OCI-LY1 (cell line): Measurements from ENCODE around the gene WDPCP.

Experiments
- H2AFZ ChIP-seq: fragments of 200-600 bp; sonication (generic), shearing (Covaris generic); 2 replicates; pipeline ENCODE4 v1.6.0; 2014; ENCODE audit warnings: antibody characterized with exemption, mild to moderate bottlenecking, low read length
- H3F3A ChIP-seq: fragments of 200-600 bp; sonication (generic), shearing (Covaris generic); 2 replicates; pipeline ENCODE4 v1.6.0; 2014; ENCODE audit warnings: mild to moderate bottlenecking, antibody characterized with exemption, low read length, moderate library complexity; ENCODE audit not compliant: insufficient read depth
- H3K27ac ChIP-seq: fragments of 200-600 bp; sonication (generic); 2 replicates; pipeline ENCODE4 v1.5.1; 2014; ENCODE audit warnings: low read length, mixed run types, mild to moderate bottlenecking, low read depth; ENCODE audit not compliant: poor library complexity, severe bottlenecking
- H3K27me3 ChIP-seq: fragments of 200-600 bp; sonication (generic); 2 replicates; pipeline ENCODE4 v1.6.0; 2014; ENCODE audit warnings: antibody characterized with exemption, mild to moderate bottlenecking, low read length, moderate library complexity; ENCODE audit not compliant: insufficient read depth
- H3K36me3 ChIP-seq: fragments of 200-600 bp; sonication (generic); 2 replicates; pipeline ENCODE4 v1.6.1; 2014; ENCODE audit warnings: mild to moderate bottlenecking, antibody characterized with exemption, low read length, moderate library complexity, mixed read lengths; ENCODE audit not compliant: insufficient read depth
- H3K4me1 ChIP-seq: fragments of 200-600 bp; sonication (generic); 2 replicates; pipeline ENCODE4 v1.5.1; 2014; ENCODE audit warnings: mild to moderate bottlenecking, low read length, moderate library complexity; ENCODE audit not compliant: insufficient read depth, severe bottlenecking
- H3K4me2 ChIP-seq: fragments of 200-600 bp; sonication (generic), shearing (Covaris generic); 2 replicates; pipeline ENCODE4 v1.6.1; 2014; ENCODE audit warnings: low read length
- H3K4me3 ChIP-seq: fragments of 200-600 bp; sonication (generic); 2 replicates; pipeline ENCODE4 v1.5.1; 2014; ENCODE audit warnings: low read length, low read depth, mild to moderate bottlenecking, mixed read lengths; ENCODE audit not compliant: poor library complexity, severe bottlenecking
- H3K79me2 ChIP-seq: fragments of 200-600 bp; shearing (Covaris generic); 2 replicates; pipeline ENCODE4 v1.6.1; 2016; ENCODE audit warnings: mixed run types, low read length, mixed read lengths; ENCODE audit not compliant: insufficient read depth
- H3K9ac ChIP-seq: fragments of 200-600 bp; sonication (generic), shearing (Covaris generic); 2 replicates; pipeline ENCODE4 v1.6.1; 2014; ENCODE audit warnings: mild to moderate bottlenecking, low read length, mixed read lengths
- H3K9me2 ChIP-seq: fragments of 200-600 bp; sonication (generic), shearing (Covaris generic); 2 replicates; pipeline ENCODE4 v1.6.1; 2014; ENCODE audit warnings: low read depth, mild to moderate bottlenecking, low read length, mixed read lengths
- H3K9me3 ChIP-seq: fragments of 200-600 bp; shearing (Covaris generic); 2 replicates; pipeline ENCODE4 v1.6.1; 2014; ENCODE audit warnings: low read length, mixed read lengths
- H4K20me1 ChIP-seq: fragments of 200-600 bp; sonication (generic), shearing (Covaris generic); 2 replicates; pipeline ENCODE4 v1.6.0; 2016; ENCODE audit warnings: mild to moderate bottlenecking, low read length; ENCODE audit not compliant: insufficient read depth
- EZH2 ChIP-seq: fragments of 200-600 bp; sonication (generic), shearing (Covaris generic); IDR thresholded peaks from 2 replicates; pipeline ENCODE4 v1.8.0; 2017; ENCODE audit warnings: borderline replicate concordance, mixed run types, mild to moderate bottlenecking, antibody characterized with exemption, low read length, moderate library complexity, mixed read lengths
- TF ChIP-seq, protein P1 (sequence below): fragments of 200-600 bp; sonication (generic), shearing (Covaris generic); IDR thresholded peaks from 2 replicates; pipeline ENCODE4 v1.5.1; 2017; ENCODE audit warnings: mild to moderate bottlenecking, antibody characterized with exemption, low read length, moderate library complexity, mixed read lengths

WDPCP gene

DNA sequence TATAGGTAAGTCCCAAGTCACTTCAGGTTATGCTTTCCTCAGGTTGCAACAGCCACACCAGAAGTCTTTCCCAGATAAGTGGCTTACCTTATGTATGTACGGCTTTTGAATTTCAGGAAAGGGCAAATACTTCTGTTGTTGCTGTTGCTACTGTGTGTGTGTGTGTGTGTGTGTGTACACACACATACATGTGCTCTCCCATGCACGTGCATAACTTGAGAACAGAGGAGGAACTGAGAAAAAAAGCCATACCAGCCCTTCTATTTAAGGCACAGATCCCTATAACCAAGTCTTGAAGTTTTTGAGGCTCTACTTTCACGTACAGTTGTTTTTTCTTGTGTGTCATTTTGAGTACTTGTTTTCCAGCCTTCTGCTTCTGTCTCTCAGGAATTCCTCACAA, 62.4 kb downstream of the WDPCP start:
- H2AFZ ChIP-seq, result no peak overlapping the region
- H3K4me2 ChIP-seq, result no peak overlapping the region
- H4K20me1 ChIP-seq, result no peaks in the 10 kb centered on the region
- no peaks in the 10 kb centered on the region for H3K79me2 ChIP-seq
- no peaks in the 10 kb centered on the region for H3K4me1 ChIP-seq
- no peak overlapping the region for H3K4me3 ChIP-seq
- 0 out of 2 replicates have a peak, but pooled peaks cover 3% of the 10 kb centered on the region for H3K9me3 ChIP-seq
- H3K9ac ChIP-seq, result no peak overlapping the region
- H3K36me3 ChIP-seq, result no peaks in the 10 kb centered on the region
- TF ChIP-seq EZH2, result no peak
- TF ChIP-seq, protein P1, sequence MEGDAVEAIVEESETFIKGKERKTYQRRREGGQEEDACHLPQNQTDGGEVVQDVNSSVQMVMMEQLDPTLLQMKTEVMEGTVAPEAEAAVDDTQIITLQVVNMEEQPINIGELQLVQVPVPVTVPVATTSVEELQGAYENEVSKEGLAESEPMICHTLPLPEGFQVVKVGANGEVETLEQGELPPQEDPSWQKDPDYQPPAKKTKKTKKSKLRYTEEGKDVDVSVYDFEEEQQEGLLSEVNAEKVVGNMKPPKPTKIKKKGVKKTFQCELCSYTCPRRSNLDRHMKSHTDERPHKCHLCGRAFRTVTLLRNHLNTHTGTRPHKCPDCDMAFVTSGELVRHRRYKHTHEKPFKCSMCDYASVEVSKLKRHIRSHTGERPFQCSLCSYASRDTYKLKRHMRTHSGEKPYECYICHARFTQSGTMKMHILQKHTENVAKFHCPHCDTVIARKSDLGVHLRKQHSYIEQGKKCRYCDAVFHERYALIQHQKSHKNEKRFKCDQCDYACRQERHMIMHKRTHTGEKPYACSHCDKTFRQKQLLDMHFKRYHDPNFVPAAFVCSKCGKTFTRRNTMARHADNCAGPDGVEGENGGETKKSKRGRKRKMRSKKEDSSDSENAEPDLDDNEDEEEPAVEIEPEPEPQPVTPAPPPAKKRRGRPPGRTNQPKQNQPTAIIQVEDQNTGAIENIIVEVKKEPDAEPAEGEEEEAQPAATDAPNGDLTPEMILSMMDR, result no peak
- H3K27me3 ChIP-seq, result no peaks in the 10 kb centered on the region
- H3K27ac ChIP-seq, result no peak overlapping the region
- H3K9me2 ChIP-seq, result no peaks in the 10 kb centered on the region
- no peaks in the 10 kb centered on the region for H3F3A ChIP-seq

DNA sequence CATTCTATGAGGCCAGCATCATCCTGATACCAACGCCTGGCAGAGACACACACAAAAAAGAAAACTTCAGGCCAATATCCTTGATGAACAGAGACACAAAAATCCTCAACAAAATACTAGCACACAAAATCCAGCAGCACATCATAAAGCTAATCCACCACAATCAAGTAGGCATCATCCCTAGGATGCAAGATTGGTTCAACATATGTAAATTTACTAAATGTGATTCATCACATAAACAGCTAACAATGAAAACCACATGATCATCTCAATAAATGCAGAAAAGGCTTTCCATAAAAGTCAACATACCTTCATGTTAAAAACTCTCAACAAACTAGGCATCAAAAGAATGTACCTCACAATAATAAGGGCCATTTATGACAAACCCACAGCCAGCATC, 65.3 kb downstream of the WDPCP start:
- Histone ChIP-seq H4K20me1 (no peaks in the 10 kb centered on the region), H3K27me3 (no peaks in the 10 kb centered on the region), H3F3A (no peaks in the 10 kb centered on the region), H3K9ac (no peak overlapping the region), H2AFZ (no peak overlapping the region), H3K9me2 (no peaks in the 10 kb centered on the region), H3K4me2 (no peak overlapping the region), H3K4me1 (no peaks in the 10 kb centered on the region), H3K4me3 (no peak overlapping the region), H3K27ac (no peak overlapping the region), H3K9me3 (0 out of 2 replicates have a peak, but pooled peaks cover 5% of the 10 kb centered on the region), H3K79me2 (no peaks in the 10 kb centered on the region), H3K36me3 (no peaks in the 10 kb centered on the region)
- no peak for TF ChIP-seq EZH2
- TF ChIP-seq, protein P1, result no peak

DNA sequence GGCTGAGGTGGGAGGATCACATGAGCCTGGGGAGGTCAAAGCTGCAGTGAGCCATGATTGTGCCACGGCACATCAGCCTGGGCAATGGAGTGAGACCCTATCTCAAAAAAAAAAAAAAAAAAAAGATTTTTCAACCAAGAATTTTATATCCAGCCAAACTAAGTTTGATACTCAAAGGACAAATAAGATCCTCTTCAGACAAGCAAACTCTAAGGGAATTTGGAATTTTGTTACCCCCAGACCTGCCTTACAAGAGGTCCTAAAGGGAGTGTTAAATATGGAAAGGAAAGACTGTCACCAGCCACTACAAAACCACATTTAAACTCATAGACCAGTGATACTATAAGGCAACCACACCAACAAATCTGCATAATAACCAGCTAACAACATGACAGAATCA, 67.5 kb downstream of the WDPCP start:
- H3K9me2 ChIP-seq, result no peaks in the 10 kb centered on the region
- no peaks in the 10 kb centered on the region for H3F3A ChIP-seq
- no peak overlapping the region for H3K27ac ChIP-seq
- H3K27me3 ChIP-seq, result no peaks in the 10 kb centered on the region
- H3K9me3 ChIP-seq, result 0 out of 2 replicates have a peak, but pooled peaks cover 5% of the 10 kb centered on the region
- TF ChIP-seq, protein P1, result no peak
- TF ChIP-seq EZH2, result no peak
- H3K79me2 ChIP-seq, result no peaks in the 10 kb centered on the region
- no peaks in the 10 kb centered on the region for H4K20me1 ChIP-seq
- no peaks in the 10 kb centered on the region for H3K36me3 ChIP-seq
- H3K4me1 ChIP-seq, result no peaks in the 10 kb centered on the region
- H3K4me2 ChIP-seq, result no peak overlapping the region
- H3K4me3 ChIP-seq, result no peak overlapping the region
- no peak overlapping the region for H2AFZ ChIP-seq
- H3K9ac ChIP-seq, result no peak overlapping the region
